ENCODE results near the gene UMPS.
A peak's percentile ranks its signal among the peaks of the same experiment; 100 is the strongest.
"Not testable (repeated sequence)": the region's sequence is repeated elsewhere in the genome, so short reads cannot be mapped to it uniquely, and the experiment has no call there.

UMPS gene

GRCh38 chr3:124707223-124707622, 23.0 kb upstream of the UMPS start:
- DNase-seq (ENCODE audit: low spot score), result not testable (repeated sequence)

DNA sequence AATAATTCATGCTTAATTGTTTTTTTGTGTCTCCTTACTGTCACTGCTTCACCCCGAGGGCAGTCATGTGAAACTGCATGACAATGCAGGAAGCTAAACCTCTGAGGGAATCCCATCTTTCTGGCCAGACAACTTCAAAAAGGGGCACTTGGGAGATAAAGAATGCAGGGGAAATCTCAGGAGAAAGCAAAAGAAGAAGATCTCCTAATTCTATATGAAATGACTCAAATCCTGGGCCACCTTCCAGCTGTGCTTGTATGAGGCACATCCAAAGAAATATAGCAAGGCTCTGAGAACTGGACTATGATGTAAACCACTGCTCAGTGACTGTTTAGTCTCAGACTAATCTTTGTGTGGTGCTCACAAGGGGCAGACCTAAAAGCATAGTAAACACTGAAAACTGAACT, 22.6 kb upstream of the UMPS start:
- peak; percentile 15 for DNase-seq (ENCODE audit: low spot score)

- DNase-seq (ENCODE audit: low spot score), result peak; percentile 18
These were observed 15.9 kb upstream of the UMPS start for GRCh38 chr3:124714223-124714853.

DNA sequence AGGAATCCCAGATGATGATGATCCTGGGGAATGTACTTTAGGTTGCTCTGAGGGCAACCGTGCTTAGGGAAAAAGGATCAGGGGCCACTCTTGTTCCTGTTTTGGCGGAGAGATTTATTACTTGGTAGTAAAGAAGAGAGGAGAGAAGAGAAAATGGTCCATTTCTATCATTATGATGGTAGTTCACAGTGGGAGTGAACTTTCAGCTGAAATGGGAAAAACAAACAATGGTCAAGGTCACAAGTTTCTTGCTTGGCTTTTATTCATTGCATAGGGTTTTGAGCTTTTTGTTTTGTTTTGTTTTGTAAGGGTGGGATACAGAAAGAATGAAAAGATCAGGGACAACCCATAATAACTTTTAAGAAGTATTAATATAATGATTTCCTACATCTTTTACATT, 7.7 kb upstream of the UMPS start:
- DNase-seq (ENCODE audit: low spot score), result no peak

GRCh38 chr3:124730941-124731297, 667 bp downstream of the UMPS start:
- DNase-seq (ENCODE audit: low spot score), result no peak

DNA sequence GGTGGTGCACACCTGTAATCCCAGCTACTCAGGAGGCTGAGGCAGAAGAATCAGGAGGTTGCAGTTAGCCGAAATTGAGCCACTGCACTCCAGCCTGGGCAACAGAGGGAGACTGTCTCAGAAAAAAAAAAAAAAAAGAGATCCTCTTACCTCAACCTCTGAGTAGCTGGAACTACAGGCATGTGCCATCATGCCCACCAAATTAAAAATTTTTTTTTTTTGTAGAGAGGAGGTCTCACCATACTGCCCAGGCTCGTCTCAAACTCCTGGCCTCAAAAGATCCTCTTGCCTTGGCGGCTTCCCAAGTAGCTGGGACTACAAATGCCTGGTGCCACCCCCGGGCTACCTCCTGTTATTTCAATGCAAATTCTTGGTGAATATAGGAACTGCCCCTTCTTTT, 1.5 kb downstream of the UMPS start:
- no peak for DNase-seq (ENCODE audit: low spot score)

GRCh38 chr3:124741027-124741426, 10.8 kb downstream of the UMPS start:
- peak; percentile 71 for DNase-seq (ENCODE audit: low spot score)

- DNase-seq (ENCODE audit: low spot score), result no peak
These were observed 15.5 kb downstream of the UMPS start for GRCh38 chr3:124745756-124746155.

GRCh38 chr3:124747111-124747981, 17.1 kb downstream of the UMPS start:
- DNase-seq (ENCODE audit: low spot score), result no peak

GRCh38 chr3:124748560-124749198, 18.4 kb downstream of the UMPS start:
- no peak for DNase-seq (ENCODE audit: low spot score)

DNA sequence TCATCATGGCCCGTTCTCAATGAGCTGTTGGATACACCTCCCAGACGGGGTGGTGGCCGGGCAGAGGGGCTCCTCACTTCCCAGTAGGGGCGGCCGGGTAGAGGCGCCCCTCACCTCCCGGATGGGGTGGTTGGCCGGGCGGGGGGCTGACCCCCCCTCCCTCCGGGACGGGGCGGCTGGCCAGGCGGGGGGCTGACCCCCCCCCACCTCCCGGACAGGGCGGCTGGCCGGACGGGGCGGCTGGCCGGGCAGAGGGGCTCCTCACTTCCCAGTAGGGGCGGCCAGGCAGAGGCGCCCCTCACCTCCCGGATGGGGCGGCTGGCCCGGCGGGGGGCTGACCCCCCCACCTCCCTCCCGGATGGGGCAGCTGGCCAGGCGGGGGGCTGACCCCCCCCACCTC, 19.6 kb downstream of the UMPS start:
- not testable (repeated sequence) for DNase-seq (ENCODE audit: low spot score)

GRCh38 chr3:124751501-124751900, 21.2 kb downstream of the UMPS start:
- DNase-seq (ENCODE audit: low spot score), result no peak

GRCh38 chr3:124752051-124752450, 21.8 kb downstream of the UMPS start:
- no peak for DNase-seq (ENCODE audit: low spot score)

DNA sequence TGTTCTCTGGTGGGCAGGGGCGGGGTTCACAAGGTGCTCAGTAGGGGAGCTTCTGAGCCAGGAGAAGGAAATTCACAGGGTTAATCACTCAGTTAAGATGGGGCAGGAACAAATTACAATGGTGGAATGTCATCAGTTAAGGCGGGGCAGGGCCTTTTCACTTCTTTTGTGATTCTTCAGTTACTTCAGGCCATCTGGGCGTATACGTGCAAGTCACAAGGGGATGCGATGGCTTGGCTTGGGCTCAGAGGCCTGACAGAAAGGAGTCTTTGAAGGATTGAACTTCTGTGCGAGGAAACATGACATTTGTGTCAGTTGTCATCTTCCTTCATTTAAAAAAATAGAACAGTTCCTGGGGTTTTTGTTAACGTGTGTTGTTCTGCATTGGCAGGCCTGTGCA, 27.7 kb downstream of the UMPS start:
- not testable (repeated sequence) for DNase-seq (ENCODE audit: low spot score)

- DNase-seq (ENCODE audit: low spot score), result no peak
These were observed 28.8 kb downstream of the UMPS start for GRCh38 chr3:124758851-124759635.

GRCh38 chr3:124759666-124760401, 29.6 kb downstream of the UMPS start:
- no peak for DNase-seq (ENCODE audit: low spot score)

- peak; percentile 76 for DNase-seq (ENCODE audit: low spot score)
These were observed 30.3 kb downstream of the UMPS start for GRCh38 chr3:124760601-124761000.

GRCh38 chr3:124761250-124761796, 31.1 kb downstream of the UMPS start:
- DNase-seq (ENCODE audit: low spot score), result peak; percentile 83

- no peak for DNase-seq (ENCODE audit: low spot score)
These were observed 31.8 kb downstream of the UMPS start for GRCh38 chr3:124761935-124762660.

GRCh38 chr3:124762661-124763011, 32.4 kb downstream of the UMPS start:
- no peak for DNase-seq (ENCODE audit: low spot score)

DNA sequence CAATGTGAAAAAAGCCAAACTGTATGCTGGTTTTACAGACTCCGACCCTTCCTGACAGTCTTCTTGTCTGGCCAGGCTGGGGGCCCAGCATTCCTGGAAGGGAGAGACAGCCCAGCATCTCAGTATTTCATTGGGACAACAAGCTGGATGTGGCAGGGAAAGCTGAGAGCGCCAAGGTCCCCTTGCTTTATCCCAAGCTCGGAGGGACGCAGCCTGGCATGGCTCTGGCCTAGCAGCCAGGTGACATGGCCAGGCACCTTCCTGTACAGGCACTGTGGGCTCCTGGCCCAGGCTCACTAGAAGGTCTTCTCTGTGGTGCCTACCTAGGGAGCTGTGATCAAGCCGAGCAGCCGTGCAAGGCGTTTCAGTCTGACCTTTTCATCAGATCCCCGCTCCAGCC, 33.0 kb downstream of the UMPS start:
- no peak for DNase-seq (ENCODE audit: low spot score)
